ENCODE data around the gene LAMB4. TPM values are rescaled to one million over a fixed set of nuclear protein-coding genes. Genes with fewer than 3 reads are reported as not detected.

The LAMB4 gene
- total RNA-seq, 4 donors from 2014 or later = 0.15 to 8.1 (median 1.7) TPM

GRCh38 chr7:108086546-108086945, 43.6 kb downstream of the LAMB4 start:
- Histone ChIP-seq H3K9me3 (no peaks in the 10 kb centered on the region), H3K4me3 (replicated peaks in 1 of 3) (no peak overlapping the region), H3K4me1 (no peaks in the 10 kb centered on the region), H3K27ac (no peak overlapping the region), H3K27me3 (no peaks in the 10 kb centered on the region), H3K36me3 (no peaks in the 10 kb centered on the region)
- no peak for DNase-seq
- intact Hi-C loops (cut with DNase I) = no loop called here
- 76 to 86% methylated on average over 2 of the region's 2 CpGs for WGBS, 2 donors
- TF ChIP-seq CTCF (IDR thresholded peaks at IDR 0.05) (no peak), POLR2A (IDR thresholded peaks at IDR 0.05) (no peak)

- 83 to 100% methylated on average over 1 of the region's 1 CpG for WGBS, 2 donors
- Histone ChIP-seq H3K9me3 (no peaks in the 10 kb centered on the region), H3K27me3 (no peaks in the 10 kb centered on the region), H3K4me1 (no peaks in the 10 kb centered on the region), H3K36me3 (no peaks in the 10 kb centered on the region), H3K27ac (no peak overlapping the region), H3K4me3 (replicated peaks in 1 of 3) (no peak overlapping the region)
- TF ChIP-seq POLR2A (IDR thresholded peaks at IDR 0.05) (no peak), CTCF (IDR thresholded peaks at IDR 0.05) (no peak)
- no peak for DNase-seq
- intact Hi-C loops (cut with DNase I) = no loop called here
These were observed 46.2 kb downstream of the LAMB4 start for GRCh38 chr7:108083980-108084379.

- intact Hi-C loops (cut with DNase I) = no loop called here
- H3K27me3 ChIP-seq = no peaks in the 10 kb centered on the region
- DNase-seq = no peak
These were observed 50.2 kb downstream of the LAMB4 start for GRCh38 chr7:108079648-108080591.

GRCh38 chr7:108079276-108079647, 50.9 kb downstream of the LAMB4 start:
- no peak overlapping the region for H3K27ac ChIP-seq

More at GRCh38 chr7:108079648-108080591, 50.2 kb downstream of the LAMB4 start:
- TF ChIP-seq CTCF (IDR thresholded peaks at IDR 0.05) = no peak
- TF ChIP-seq POLR2A (IDR thresholded peaks at IDR 0.05) = no peak
- H3K36me3 ChIP-seq = no peaks in the 10 kb centered on the region
- 77 to 93% methylated on average over 9 of the region's 9 CpGs for WGBS, 2 donors
- H3K27ac ChIP-seq = no peak overlapping the region
- H3K4me3 ChIP-seq (replicated peaks in 1 of 3) = no peak overlapping the region
- H3K4me1 ChIP-seq = no peaks in the 10 kb centered on the region
- no peaks in the 10 kb centered on the region for H3K9me3 ChIP-seq

More at GRCh38 chr7:108079276-108079647, 50.9 kb downstream of the LAMB4 start:
- DNase-seq = no peak
- intact Hi-C loops (cut with DNase I) = no loop called here
- TF ChIP-seq POLR2A (IDR thresholded peaks at IDR 0.05) (no peak), CTCF (IDR thresholded peaks at IDR 0.05) (no peak)
- H3K36me3 ChIP-seq = no peaks in the 10 kb centered on the region
- H3K27me3 ChIP-seq = no peaks in the 10 kb centered on the region
- no peaks in the 10 kb centered on the region for H3K4me1 ChIP-seq
- WGBS, 2 donors = 97 to 98% methylated on average over 1 of the region's 1 CpG
- H3K4me3 ChIP-seq (replicated peaks in 1 of 3) = no peak overlapping the region
- no peaks in the 10 kb centered on the region for H3K9me3 ChIP-seq
